Stomach (tissue), 4 donors: ENCODE data around the gene CLRN1.

Experiments
- POLR2A ChIP-seq, 4 donors: fragments of 450-650 bp; IDR thresholded peaks; one replicate each; pipeline ENCODE4 v1.6.1; 2016; ENCODE audit warnings: antibody characterized with exemption in 4 of 4, control low read depth in 2 of 4, mild to moderate bottlenecking in 1 of 4, moderate library complexity in 1 of 4
- POLR2AphosphoS5 ChIP-seq, 3 donors: sonication (generic); formaldehyde crosslinking; IDR thresholded peaks; one replicate each; pipeline ENCODE4 v1.6.1; 2016; ENCODE audit warnings: antibody characterized with exemption in 3 of 3

DNA sequence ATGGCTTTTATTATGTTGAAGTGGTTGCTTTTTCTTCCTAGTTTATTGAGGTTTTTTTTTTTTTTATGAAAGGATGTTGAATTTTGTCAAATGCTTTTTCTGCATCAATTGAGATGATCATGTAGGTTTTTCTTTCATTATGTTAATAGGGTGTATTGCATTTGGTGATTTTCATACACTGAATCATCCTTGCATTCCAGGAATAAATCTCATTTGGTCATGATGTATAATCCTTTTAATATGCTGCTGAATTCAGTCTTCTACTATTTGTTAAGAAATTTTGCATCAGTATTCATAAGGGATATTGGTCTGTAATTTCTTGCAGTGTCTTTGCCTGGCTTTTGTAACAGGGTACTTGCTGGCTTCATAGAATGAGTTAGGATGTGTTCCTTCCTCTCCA is 11.5 kb upstream of the CLRN1 start:
- TF ChIP-seq POLR2A (IDR thresholded peaks at IDR 0.05) (no peak), POLR2AphosphoS5 (IDR thresholded peaks at IDR 0.05) (no peak)
